ENCODE results near the gene SNTG2. TPM values are rescaled to one million over a fixed set of nuclear protein-coding genes. Genes with fewer than 3 reads are reported as not detected.

SNTG2 gene
- total RNA-seq, 1 experiment from 2014 or later, result not detected

- CTCF ChIA-PET, result no interaction called here
- Histone ChIP-seq H3K9me3 (no peaks in the 10 kb centered on the region), H3K27me3 (replicated peaks; ENCODE audit: control insufficient read depth, insufficient read depth, low read length) (no peaks in the 10 kb centered on the region), H3K36me3 (ENCODE audit: control insufficient read depth, insufficient read depth, low read length) (no peaks in the 10 kb centered on the region), H3K4me3 (ENCODE audit: low read depth, low read length) (no peak overlapping the region), H3K4me1 (no peaks in the 10 kb centered on the region)
- Mint-ChIP-seq H3K27me3 (ENCODE audit: insufficient read depth, unreplicated experiment) (peaks cover 2% of the 10 kb centered on the region), H3K9me3 (ENCODE audit: unreplicated experiment) (no peaks in the 10 kb centered on the region), H3K36me3 (ENCODE audit: insufficient read depth, unreplicated experiment) (no peaks in the 10 kb centered on the region), H3K4me3 (ENCODE audit: unreplicated experiment) (no peak overlapping the region), H3K27ac (ENCODE audit: unreplicated experiment) (no peak overlapping the region), H3K4me1 (ENCODE audit: low read depth, unreplicated experiment) (no peaks in the 10 kb centered on the region)
- POLR2A ChIA-PET, result no interaction called here
- intact Hi-C loops (cut with micrococcal nuclease; ENCODE audit: unreplicated experiment), result no loop called here
- no peak for DNase-seq
- BruUV-seq (replicated peaks), result no TSS peak
- TF ChIP-seq, protein P1, sequence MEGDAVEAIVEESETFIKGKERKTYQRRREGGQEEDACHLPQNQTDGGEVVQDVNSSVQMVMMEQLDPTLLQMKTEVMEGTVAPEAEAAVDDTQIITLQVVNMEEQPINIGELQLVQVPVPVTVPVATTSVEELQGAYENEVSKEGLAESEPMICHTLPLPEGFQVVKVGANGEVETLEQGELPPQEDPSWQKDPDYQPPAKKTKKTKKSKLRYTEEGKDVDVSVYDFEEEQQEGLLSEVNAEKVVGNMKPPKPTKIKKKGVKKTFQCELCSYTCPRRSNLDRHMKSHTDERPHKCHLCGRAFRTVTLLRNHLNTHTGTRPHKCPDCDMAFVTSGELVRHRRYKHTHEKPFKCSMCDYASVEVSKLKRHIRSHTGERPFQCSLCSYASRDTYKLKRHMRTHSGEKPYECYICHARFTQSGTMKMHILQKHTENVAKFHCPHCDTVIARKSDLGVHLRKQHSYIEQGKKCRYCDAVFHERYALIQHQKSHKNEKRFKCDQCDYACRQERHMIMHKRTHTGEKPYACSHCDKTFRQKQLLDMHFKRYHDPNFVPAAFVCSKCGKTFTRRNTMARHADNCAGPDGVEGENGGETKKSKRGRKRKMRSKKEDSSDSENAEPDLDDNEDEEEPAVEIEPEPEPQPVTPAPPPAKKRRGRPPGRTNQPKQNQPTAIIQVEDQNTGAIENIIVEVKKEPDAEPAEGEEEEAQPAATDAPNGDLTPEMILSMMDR (IDR thresholded peaks at IDR 0.05; ENCODE audit: insufficient read depth in 1 of 2, low read depth in 1 of 2, low read length in 1 of 2, severe bottlenecking in 1 of 2, unreplicated experiment in 1 of 2), result no peak
These were observed 187.3 kb downstream of the SNTG2 start for GRCh38 chr2:1137913-1138391.

GRCh38 chr2:1140389-1141003, 189.8 kb downstream of the SNTG2 start:
- no TSS peak for BruUV-seq (replicated peaks)
- Mint-ChIP-seq H3K36me3 (ENCODE audit: insufficient read depth, unreplicated experiment) (no peaks in the 10 kb centered on the region), H3K4me1 (ENCODE audit: low read depth, unreplicated experiment) (no peaks in the 10 kb centered on the region), H3K9me3 (ENCODE audit: unreplicated experiment) (peaks cover 9% of the 10 kb centered on the region), H3K27me3 (ENCODE audit: insufficient read depth, unreplicated experiment) (peaks cover 2% of the 10 kb centered on the region), H3K4me3 (ENCODE audit: unreplicated experiment) (no peak overlapping the region), H3K27ac (ENCODE audit: unreplicated experiment) (no peak overlapping the region)
- Histone ChIP-seq H3K9me3 (no peaks in the 10 kb centered on the region), H3K4me1 (no peaks in the 10 kb centered on the region), H3K4me3 (ENCODE audit: low read depth, low read length) (no peak overlapping the region), H3K36me3 (ENCODE audit: control insufficient read depth, insufficient read depth, low read length) (no peaks in the 10 kb centered on the region), H3K27me3 (replicated peaks; ENCODE audit: control insufficient read depth, insufficient read depth, low read length) (no peaks in the 10 kb centered on the region)
- DNase-seq, result peak in 1 of 2 experiments; percentile 67
- ChIA-PET CTCF (no interaction called here), POLR2A (no interaction called here)
- intact Hi-C loops (cut with micrococcal nuclease; ENCODE audit: unreplicated experiment), result no loop called here
- TF ChIP-seq, protein P1 (IDR thresholded peaks at IDR 0.05; ENCODE audit: insufficient read depth in 1 of 2, low read depth in 1 of 2, low read length in 1 of 2, severe bottlenecking in 1 of 2, unreplicated experiment in 1 of 2), result peak; percentile 62 to 93

GRCh38 chr2:1141079-1141478, 190.4 kb downstream of the SNTG2 start:
- intact Hi-C loops (cut with micrococcal nuclease; ENCODE audit: unreplicated experiment), result no loop called here

More at GRCh38 chr2:1141079-1141478, 190.4 kb downstream of the SNTG2 start:
- CTCF ChIA-PET, result no interaction called here
- H3K4me3 Mint-ChIP-seq (ENCODE audit: unreplicated experiment), result no peak overlapping the region
- no peak overlapping the region for H3K27ac Mint-ChIP-seq (ENCODE audit: unreplicated experiment)
- no peaks in the 10 kb centered on the region for H3K4me1 Mint-ChIP-seq (ENCODE audit: low read depth, unreplicated experiment)
- H3K27me3 ChIP-seq (replicated peaks; ENCODE audit: control insufficient read depth, insufficient read depth, low read length), result no peaks in the 10 kb centered on the region
- no peaks in the 10 kb centered on the region for H3K9me3 ChIP-seq
- no peak overlapping the region for H3K4me3 ChIP-seq (ENCODE audit: low read depth, low read length)
- no peaks in the 10 kb centered on the region for H3K36me3 ChIP-seq (ENCODE audit: control insufficient read depth, insufficient read depth, low read length)
- no peaks in the 10 kb centered on the region for H3K36me3 Mint-ChIP-seq (ENCODE audit: insufficient read depth, unreplicated experiment)
- H3K27me3 Mint-ChIP-seq (ENCODE audit: insufficient read depth, unreplicated experiment), result peaks cover 1% of the 10 kb centered on the region
- TF ChIP-seq, protein P1 (IDR thresholded peaks at IDR 0.05; ENCODE audit: insufficient read depth in 1 of 2, low read depth in 1 of 2, low read length in 1 of 2, severe bottlenecking in 1 of 2, unreplicated experiment in 1 of 2), result no peak
- H3K4me1 ChIP-seq, result no peaks in the 10 kb centered on the region
- POLR2A ChIA-PET, result no interaction called here
- peaks cover 9% of the 10 kb centered on the region for H3K9me3 Mint-ChIP-seq (ENCODE audit: unreplicated experiment)
- DNase-seq, result no peak
- BruUV-seq (replicated peaks), result no TSS peak
